HS-5 (cell line): ENCODE data around the gene WTIP.
"Not testable (repeated sequence)": the region's sequence is repeated elsewhere in the genome, so short reads cannot be mapped to it uniquely, and the experiment has no call there.

Experiments
- DNase-seq: peaks from one replicate; pipeline ENCODE4 v3.0.0-alpha.2; 2012; ENCODE audit warnings: low read depth

Gene WTIP

DNA sequence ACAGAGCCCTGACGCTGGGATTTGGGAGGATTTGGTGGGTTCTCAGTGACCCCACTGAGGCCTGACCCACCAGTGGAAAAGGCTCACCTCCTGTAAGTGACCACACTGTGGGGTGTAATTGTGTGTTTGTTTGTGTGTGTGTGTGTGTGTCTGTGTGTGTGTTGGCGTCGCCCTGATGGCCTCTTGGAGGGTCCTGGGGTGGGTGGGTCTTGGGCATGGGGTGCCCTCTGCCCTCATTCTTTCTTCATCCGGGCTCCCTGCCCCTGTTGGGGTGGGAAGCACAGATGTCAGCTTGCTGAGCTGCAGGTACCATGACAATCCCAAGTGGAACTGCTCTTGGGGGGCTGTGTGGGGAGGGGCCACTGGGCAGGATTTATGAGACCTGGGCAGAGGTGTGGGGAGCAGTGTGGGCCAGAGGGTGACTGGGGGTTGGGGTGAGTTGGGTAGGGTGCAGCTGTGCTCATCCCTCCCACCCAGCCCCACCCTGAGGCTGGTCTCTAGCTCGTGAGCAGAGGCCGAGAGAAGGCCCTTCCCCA, 22.8 kb downstream of the WTIP start:
- no peak for DNase-seq

DNA sequence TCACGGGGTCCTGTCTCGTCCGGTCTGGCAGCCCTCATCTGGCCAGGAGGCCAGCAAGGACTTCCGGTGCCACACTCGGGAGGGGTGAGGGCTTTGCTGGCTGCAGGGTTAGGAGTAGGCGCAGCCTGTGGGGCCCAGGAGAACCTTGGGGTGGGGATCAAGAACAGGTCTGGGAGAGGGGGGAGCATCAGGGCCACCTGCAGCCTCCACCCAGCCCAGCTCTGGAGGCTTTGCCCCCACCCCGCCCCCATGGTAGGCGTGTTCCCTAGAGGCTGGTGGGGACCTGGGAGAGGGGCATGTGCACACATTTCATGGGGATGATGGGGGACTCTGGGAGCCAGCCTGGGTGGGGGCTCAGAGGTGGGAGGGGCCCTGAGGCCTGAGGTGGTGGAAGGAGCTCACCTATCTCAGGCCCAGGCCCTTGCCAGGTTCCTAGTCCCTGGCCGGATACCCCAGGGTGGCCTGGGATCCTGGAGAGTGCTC, 23.3 kb downstream of the WTIP start:
- no peak for DNase-seq

DNA sequence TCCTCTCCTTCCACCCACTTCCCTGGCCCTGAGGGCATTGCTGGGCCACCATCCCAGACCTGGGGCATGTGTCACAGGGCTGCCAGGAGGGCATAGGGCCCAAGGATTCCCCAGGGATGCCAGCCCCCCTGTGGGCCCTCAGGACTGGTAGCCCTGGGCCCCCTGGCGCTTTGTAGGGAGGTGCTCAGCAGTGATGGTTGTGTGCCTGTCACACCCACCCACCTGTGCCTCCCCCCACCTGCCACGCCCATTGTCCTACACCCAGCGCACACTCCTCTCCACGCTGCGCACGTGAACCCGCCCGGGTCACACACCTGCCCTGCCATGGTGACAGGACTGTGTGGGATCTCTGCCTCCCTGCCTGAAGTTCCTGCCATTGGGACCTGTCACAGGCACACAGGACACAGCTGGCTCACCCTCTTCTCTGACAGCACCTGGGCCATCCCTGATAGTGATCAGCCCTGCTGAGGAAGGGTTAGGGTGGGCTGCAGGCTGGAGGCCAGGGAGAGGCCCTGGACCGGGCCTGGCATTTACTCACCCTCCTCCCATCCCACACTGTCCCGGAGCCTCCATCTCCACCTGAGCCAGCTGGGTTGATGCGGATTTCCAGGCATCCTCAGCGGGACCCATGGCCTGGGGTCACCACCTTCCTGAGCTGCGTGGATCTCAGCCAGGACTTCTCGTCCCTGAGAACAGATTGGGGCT, 23.9 kb downstream of the WTIP start:
- no peak for DNase-seq

GRCh38 chr19:34506026-34506370, 24.4 kb downstream of the WTIP start:
- DNase-seq = no peak

- no peak for DNase-seq
Measured at GRCh38 chr19:34507414-34508067, 26.0 kb downstream of the WTIP start.

GRCh38 chr19:34508540-34508939, 27.0 kb downstream of the WTIP start:
- no peak for DNase-seq

GRCh38 chr19:34510904-34511303, 29.3 kb downstream of the WTIP start:
- DNase-seq = not testable (repeated sequence)

GRCh38 chr19:34512254-34512822, 30.8 kb downstream of the WTIP start:
- DNase-seq = no peak

- no peak for DNase-seq
Measured at GRCh38 chr19:34513767-34514166, 32.2 kb downstream of the WTIP start.

DNA sequence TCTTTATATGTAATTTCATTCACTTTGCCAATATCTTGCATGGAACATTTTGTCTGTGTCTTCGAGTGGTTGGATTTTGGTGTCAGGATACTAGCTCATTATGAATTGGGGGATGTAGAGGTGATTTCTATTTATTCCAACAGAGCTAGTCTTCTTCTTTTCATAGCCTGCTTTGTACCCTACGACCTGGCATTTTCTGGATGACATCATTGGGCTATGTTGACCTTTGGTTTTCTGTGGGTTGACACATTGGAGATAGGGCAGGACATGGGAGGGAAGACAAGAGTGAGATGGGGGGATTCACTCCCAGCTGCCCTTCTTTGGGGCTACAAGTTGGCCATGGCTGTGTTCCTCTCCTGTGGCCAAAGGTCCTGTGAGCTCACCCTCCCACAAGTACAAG, 38.0 kb downstream of the WTIP start:
- no peak for DNase-seq

- DNase-seq = no peak
Measured at GRCh38 chr19:34523408-34523807, 41.9 kb downstream of the WTIP start.

GRCh38 chr19:34525001-34525400, 43.4 kb downstream of the WTIP start:
- DNase-seq = no peak

- no peak for DNase-seq
Measured at GRCh38 chr19:34534206-34534605, 52.6 kb downstream of the WTIP start.

- no peak for DNase-seq
Measured at GRCh38 chr19:34539396-34539795, 57.8 kb downstream of the WTIP start.

DNA sequence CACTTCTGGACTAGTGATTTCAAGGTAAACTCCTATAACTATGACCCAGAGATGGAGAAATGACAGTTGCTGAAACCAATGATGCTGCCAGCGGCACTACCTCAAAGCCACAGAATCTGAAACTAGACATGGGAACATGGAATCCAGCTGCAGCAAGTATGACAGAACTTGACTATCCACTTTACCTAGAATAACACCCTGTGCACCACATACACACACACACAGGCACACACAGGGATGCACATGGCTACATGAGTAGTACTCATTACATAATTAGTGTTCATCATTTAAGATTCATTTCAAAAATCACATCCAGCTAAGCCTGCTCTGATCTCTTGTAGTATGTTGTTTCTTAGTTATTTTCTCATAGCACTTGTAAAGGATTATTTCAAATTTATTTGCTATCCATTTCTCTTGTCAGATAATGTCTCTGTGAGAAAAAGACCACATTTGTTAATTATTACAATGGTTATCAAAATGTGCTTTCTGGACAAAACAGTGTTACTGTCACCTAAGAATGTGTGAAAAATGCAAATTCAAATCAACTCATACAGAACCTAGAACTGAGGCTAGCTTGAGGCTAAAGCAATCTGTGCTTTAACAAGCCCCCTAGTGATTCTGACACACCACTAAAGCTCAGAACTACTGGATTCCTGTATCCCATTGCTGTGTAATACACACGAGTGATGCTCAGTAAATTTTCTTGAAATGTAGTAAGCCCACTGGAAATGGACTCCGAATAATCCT, 59.4 kb downstream of the WTIP start:
- DNase-seq = no peak

DNA sequence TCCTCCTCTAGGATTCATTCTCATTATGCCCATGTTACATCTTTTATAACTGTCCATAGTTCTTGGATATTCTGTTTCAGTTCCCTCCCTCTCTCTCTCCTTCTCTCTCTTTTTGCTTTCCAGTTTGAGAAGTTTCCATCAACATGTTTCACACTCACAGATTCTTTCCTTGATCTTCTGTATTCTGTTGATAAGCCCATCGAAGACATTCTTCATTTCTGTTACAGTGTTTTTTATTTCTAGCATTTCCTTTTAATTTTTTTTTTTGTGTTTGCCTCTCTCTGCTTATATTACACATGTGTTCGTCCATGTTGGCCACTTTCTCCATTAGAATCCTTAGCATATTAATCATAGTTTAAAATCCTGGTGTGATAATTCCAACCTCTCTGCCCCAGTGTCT, 68.3 kb downstream of the WTIP start:
- DNase-seq = no peak

DNA sequence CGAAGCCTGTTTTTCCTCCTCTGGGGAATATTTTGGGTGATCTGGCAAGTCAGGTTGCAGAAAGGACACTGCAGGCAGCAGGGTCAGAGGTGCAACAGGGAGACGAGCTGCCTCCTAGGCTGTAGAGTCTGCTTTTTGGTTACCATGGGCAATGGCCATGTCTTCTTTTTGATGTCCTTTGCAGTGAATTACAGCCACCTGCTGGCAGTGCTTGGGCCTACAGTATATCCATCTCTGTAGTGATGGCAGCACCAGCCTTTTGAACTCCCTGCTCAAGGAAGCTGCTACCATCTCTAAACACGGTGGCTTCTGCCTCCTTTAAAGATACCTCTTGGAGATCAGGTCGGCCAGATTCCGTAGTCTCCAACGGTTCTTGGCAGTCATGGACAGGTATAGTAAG, 73.9 kb downstream of the WTIP start:
- DNase-seq = no peak

GRCh38 chr19:34556488-34556887, 74.9 kb downstream of the WTIP start:
- peak; percentile 2 for DNase-seq

- DNase-seq = no peak
Measured at GRCh38 chr19:34559045-34559444, 77.5 kb downstream of the WTIP start.

DNA sequence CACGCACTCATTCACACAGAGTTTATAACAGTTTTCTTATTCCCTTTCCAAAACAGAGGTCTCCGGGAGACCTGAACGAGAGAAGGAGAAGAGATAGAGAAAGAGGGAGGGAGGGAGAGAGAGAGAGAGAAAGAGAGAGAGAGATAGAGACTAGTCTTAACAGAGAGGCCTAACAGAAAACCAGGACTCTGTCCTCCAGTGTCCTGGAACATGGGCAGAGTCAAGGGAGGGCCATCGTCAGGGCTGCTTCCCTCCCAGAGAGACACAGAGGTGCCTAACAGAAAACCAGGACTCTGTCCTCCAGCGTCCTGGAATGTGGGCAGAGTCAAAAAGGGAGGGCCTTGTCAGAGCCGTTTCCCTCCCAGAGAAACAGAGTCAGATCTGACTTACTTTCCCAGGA, 78.7 kb downstream of the WTIP start:
- DNase-seq = no peak
